Adrenal gland (tissue), 12 donors: ENCODE data around the gene FAM110D. TPM values are rescaled to one million over a fixed set of nuclear protein-coding genes. Genes with fewer than 3 reads are reported as not detected.

Experiments
- DNase-seq, 7 donors: peaks; one replicate each; pipeline ENCODE4 v3.0.0-alpha.2; 2019 to 2020
- H3K27ac ChIP-seq, 5 donors: fragments of 200-600 bp; sonication (generic) in 4 of 5; 1 replicate in 3 of 5; 2 replicates in 2 of 5; pipeline versions ENCODE4 v1.5.1 to v1.8.0; 2016 to 2020; ENCODE audit warnings: mild to moderate bottlenecking in 1 of 5
- H3K27me3 ChIP-seq: fragments of 200-600 bp; 2 replicates; pipeline ENCODE4 v1.8.0; 2021
- H3K36me3 ChIP-seq, 2 donors: fragments of 200-600 bp; replicated peaks in 1 of 2; 1 replicate in 1 of 2; 2 replicates in 1 of 2; pipeline versions ENCODE4 v1.5.1 to v1.8.0; 2018 to 2022
- H3K4me1 ChIP-seq, 2 donors: fragments of 200-600 bp; replicated peaks in 1 of 2; 1 replicate in 1 of 2; 2 replicates in 1 of 2; pipeline versions ENCODE4 v1.5.1 to v1.8.0; 2018 to 2021
- H3K4me3 ChIP-seq, 4 donors: fragments of 200-600 bp; sonication (generic) in 3 of 4; one replicate each; pipeline ENCODE4 v1.5.1; 2016 to 2018
- H3K9me3 ChIP-seq, 3 donors: fragments of 200-600 bp; sonication (generic) in 1 of 3; replicated peaks in 1 of 3; 1 replicate in 2 of 3; 2 replicates in 1 of 3; pipeline versions ENCODE4 v1.5.1 to v1.8.0; 2016 to 2021
- POLR2A ChIP-seq, 2 donors: fragments of 450-650 bp; IDR thresholded peaks; one replicate each; pipeline ENCODE4 v1.6.1; 2017; ENCODE audit warnings: antibody characterized with exemption in 2 of 2, mild to moderate bottlenecking in 2 of 2, moderate library complexity in 1 of 2
- WGBS, 4 donors: extraction: QIAGEN DNeasy Blood & Tissue Kit in 2 of 4; methylation state at CpG; one replicate each; pipeline versions ENCODE4 v1.1.5 to v1.1.7; 2013 to 2017; 5-methylcytosine and 5-hydroxymethylcytosine counted together
- intact Hi-C, 2 donors: fragments of 100-400 bp; cut with DNase I; formaldehyde crosslinking; loops; one replicate each; pipeline versions ENCODE4 v1.14.1 to v1.15.0; 2022 to 2023
- polyA plus RNA-seq, 3 donors: library from polyadenylated mRNA; stranded (reverse); fragments of 200-250 nt in 2 of 3; fragments of 350-450 nt in 1 of 3; fragmentation: Illumina TruSeq in 1 of 3; extraction: RNeasy Lipid Tissue Mini Kit (QIAGEN cat#74804) in 1 of 3; gene quantifications; one replicate each; pipeline ENCODE4 v1.2.3, GENCODE V29; 2013 to 2014
- total RNA-seq, 9 donors: library from RNA; depleted of rRNA in 4 of 9; stranded (reverse); fragments of >200 nt in 4 of 9; fragments of 120-200 nt in 1 of 9; fragmentation: NEBNext Ultra II Directional in 1 of 9; extraction: Animal tissue kit (Norgen Biotek cat#: 25700) in 1 of 9; gene quantifications; one replicate each; pipeline versions ENCODE4 v1.1.0 to v1.2.4, GENCODE V29; 2013 to 2023
- TF ChIP-seq, protein P1 (sequence below), 6 experiments: fragments of 450-650 bp in 4 of 6; fragments of 200-600 bp in 2 of 6; sonication (generic) in 1 of 6; IDR thresholded peaks; 1 replicate in 5 of 6; 2 replicates in 1 of 6; pipeline versions ENCODE4 v1.5.1 to v1.8.0; 2016 to 2021; ENCODE audit warnings: antibody characterized with exemption in 6 of 6, mild to moderate bottlenecking in 2 of 6, moderate library complexity in 1 of 6
- donor health status: healthy with polysubstance abuse.
- donor health status: Bipolar disorder and iron deficiency.
- donor health status: DM: yes; HTN: yes; CAD: no.
- donor health status: DM: no; HTN: no; CAD: no.
- donor health status: DM: no; HTN: no; CAD: no.
- donor health status: DM: yes; HTN: yes; CAD: no.

FAM110D gene
- total and polyA plus RNA-seq, 12 donors, result 0.46 to 6.2 (median 2.2) TPM

DNA sequence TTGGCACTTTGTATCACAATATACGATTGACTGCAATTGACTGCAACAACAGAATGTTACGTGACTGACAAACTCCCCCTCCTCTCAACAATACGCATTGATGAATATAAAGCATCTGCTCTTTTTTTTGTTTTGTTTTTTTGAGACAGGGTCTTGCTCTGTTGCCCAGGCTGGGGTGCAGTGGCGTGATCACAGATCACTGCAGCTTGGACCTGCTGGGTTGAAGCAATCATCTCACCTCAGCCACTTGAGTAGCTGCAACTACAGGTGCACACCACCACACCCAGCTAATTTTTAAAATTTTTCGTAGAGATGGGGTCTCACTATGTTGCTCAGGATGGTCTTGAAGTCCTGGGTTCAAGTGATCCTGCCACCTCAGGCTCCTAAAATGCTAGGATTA lies 53.8 kb downstream of the FAM110D start:
- Histone ChIP-seq H3K27ac (no peak overlapping the region), H3K4me1 (no peaks in the 10 kb centered on the region), H3K36me3 (no peaks in the 10 kb centered on the region), H3K9me3 (no peaks in the 10 kb centered on the region), H3K27me3 (no peaks in the 10 kb centered on the region), H3K4me3 (no peak overlapping the region)
- DNase-seq, result no peak
- intact Hi-C loops, result no loop called here
- TF ChIP-seq, protein P1, sequence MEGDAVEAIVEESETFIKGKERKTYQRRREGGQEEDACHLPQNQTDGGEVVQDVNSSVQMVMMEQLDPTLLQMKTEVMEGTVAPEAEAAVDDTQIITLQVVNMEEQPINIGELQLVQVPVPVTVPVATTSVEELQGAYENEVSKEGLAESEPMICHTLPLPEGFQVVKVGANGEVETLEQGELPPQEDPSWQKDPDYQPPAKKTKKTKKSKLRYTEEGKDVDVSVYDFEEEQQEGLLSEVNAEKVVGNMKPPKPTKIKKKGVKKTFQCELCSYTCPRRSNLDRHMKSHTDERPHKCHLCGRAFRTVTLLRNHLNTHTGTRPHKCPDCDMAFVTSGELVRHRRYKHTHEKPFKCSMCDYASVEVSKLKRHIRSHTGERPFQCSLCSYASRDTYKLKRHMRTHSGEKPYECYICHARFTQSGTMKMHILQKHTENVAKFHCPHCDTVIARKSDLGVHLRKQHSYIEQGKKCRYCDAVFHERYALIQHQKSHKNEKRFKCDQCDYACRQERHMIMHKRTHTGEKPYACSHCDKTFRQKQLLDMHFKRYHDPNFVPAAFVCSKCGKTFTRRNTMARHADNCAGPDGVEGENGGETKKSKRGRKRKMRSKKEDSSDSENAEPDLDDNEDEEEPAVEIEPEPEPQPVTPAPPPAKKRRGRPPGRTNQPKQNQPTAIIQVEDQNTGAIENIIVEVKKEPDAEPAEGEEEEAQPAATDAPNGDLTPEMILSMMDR (IDR thresholded peaks at IDR 0.05), result no peak
- TF ChIP-seq POLR2A (IDR thresholded peaks at IDR 0.05), result no peak
- 84 to 90% (median 88%) methylated on average over 5 of the region's 5 CpGs for WGBS, 4 donors

DNA sequence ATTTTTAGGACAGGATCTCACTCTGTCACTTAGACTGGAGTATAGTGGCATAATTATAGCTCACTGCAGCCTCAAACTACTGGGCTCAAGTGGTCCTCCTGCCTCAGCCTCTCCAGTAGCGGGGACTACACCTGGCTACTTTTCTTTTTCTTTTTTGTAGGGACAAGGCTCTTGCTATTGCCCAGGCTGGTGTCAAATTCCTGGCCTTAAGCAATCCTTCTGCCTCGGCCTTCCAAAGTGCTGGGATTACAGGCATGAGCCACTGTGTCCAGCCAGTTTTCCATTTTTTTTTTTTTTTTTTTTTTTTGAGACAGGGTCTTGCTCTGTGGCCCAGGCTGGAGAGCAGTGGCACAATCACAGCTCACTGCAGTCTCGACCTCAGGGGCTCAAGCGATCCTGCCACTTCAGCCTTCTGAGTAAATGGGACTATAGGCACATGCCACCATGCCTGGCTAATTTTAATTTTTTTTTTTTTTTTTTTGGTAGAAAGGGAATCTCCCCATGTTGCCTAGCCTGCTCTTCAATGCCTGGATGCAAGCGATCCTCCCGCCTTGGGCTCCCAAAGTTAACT lies 54.5 kb downstream of the FAM110D start:
- TF ChIP-seq, protein P1 (IDR thresholded peaks at IDR 0.05), result no peak
- TF ChIP-seq POLR2A (IDR thresholded peaks at IDR 0.05), result no peak
- 81 to 91% (median 86%) methylated on average over 6 of the region's 6 CpGs for WGBS, 4 donors
- Histone ChIP-seq H3K4me1 (no peaks in the 10 kb centered on the region), H3K9me3 (no peaks in the 10 kb centered on the region), H3K4me3 (no peak overlapping the region), H3K27me3 (no peaks in the 10 kb centered on the region), H3K36me3 (no peaks in the 10 kb centered on the region), H3K27ac (no peak overlapping the region)
- intact Hi-C loops, result no loop called here
- DNase-seq, result no peak

Other genes with a start within 250 kb of the FAM110D start
- gene PAFAH2, start 161.0 kb upstream of the FAM110D start, total RNA-seq, result 10 to 100 TPM in 8 of 9 donors, 1 to 10 TPM in 1; 6.6 to 32.8 (median 14.9) TPM
- gene PAFAH2, start 161.0 kb upstream of the FAM110D start, polyA plus RNA-seq, result 10 to 100 TPM in 1 of 3 donors, 1 to 10 TPM in 2; 8.3 to 12.3 (median 8.4) TPM
- gene EXTL1, start 137.3 kb upstream of the FAM110D start, total RNA-seq, result 1 to 10 TPM in 7 of 9 donors, under 1 TPM in 2; 0.50 to 6.5 (median 2.1) TPM
- 1 to 10 TPM in 2 of 3 donors, under 1 TPM in 1; 0.31 to 4.2 (median 1.1) TPM for gene EXTL1, start 137.3 kb upstream of the FAM110D start, polyA plus RNA-seq
- gene SLC30A2, start 113.0 kb upstream of the FAM110D start, total RNA-seq, result 1 to 10 TPM in 5 of 9 donors, under 1 TPM in 4; 0.06 to 4.8 (median 1.1) TPM
- gene SLC30A2, start 113.0 kb upstream of the FAM110D start, polyA plus RNA-seq, result under 1 TPM; 0.15 to 0.32 (median 0.27) TPM
- gene TRIM63, start 91.4 kb upstream of the FAM110D start, total RNA-seq, result 1 to 10 TPM in 1 of 9 donors, under 1 TPM in 2, not detected in 6; 0.06 to 4.6 (median 0.18) TPM
- gene TRIM63, start 91.4 kb upstream of the FAM110D start, polyA plus RNA-seq, result under 1 TPM in 2 of 3 donors, not detected in 1; 0.16 to 0.24 TPM
- gene PDIK1L, start 47.3 kb upstream of the FAM110D start, total RNA-seq, result 1 to 10 TPM; 2.3 to 9.8 (median 8.2) TPM
- 1 to 10 TPM; 1.6 to 6.6 (median 1.7) TPM for gene PDIK1L, start 47.3 kb upstream of the FAM110D start, polyA plus RNA-seq
- gene C1orf232, start 9.9 kb downstream of the FAM110D start, total RNA-seq, result not detected
- gene C1orf232, start 9.9 kb downstream of the FAM110D start, polyA plus RNA-seq, result not detected
- gene ZNF593, start 10.8 kb downstream of the FAM110D start, total RNA-seq, result 10 to 100 TPM; 17.8 to 44.7 (median 30.6) TPM
- gene ZNF593, start 10.8 kb downstream of the FAM110D start, polyA plus RNA-seq, result 100 to 1,000 TPM in 1 of 3 donors, 10 to 100 TPM in 1, 1 to 10 TPM in 1; 9.8 to 113 (median 51.0) TPM
- gene ZNF593OS, start 12.8 kb downstream of the FAM110D start, total RNA-seq, result under 1 TPM in 1 of 9 donors, not detected in 8; 0.18 TPM
- gene ZNF593OS, start 12.8 kb downstream of the FAM110D start, polyA plus RNA-seq, result under 1 TPM in 1 of 3 donors, not detected in 2; 0.88 TPM
- 1 to 10 TPM in 1 of 9 donors, under 1 TPM in 4, not detected in 4; 0.17 to 2.1 (median 0.29) TPM for gene CNKSR1, start 18.4 kb downstream of the FAM110D start, total RNA-seq
- 1 to 10 TPM in 1 of 3 donors, under 1 TPM in 2; 0.31 to 1.5 (median 0.64) TPM for gene CNKSR1, start 18.4 kb downstream of the FAM110D start, polyA plus RNA-seq
- not detected for gene CATSPER4, start 31.5 kb downstream of the FAM110D start, total RNA-seq
- not detected for gene CATSPER4, start 31.5 kb downstream of the FAM110D start, polyA plus RNA-seq
- 10 to 100 TPM in 1 of 9 donors, 1 to 10 TPM in 8; 2.6 to 16.4 (median 5.8) TPM for gene CEP85, start 75.1 kb downstream of the FAM110D start, total RNA-seq
- 1 to 10 TPM; 2.5 to 6.1 (median 3.1) TPM for gene CEP85, start 75.1 kb downstream of the FAM110D start, polyA plus RNA-seq
- 100 to 1,000 TPM in 3 of 9 donors, 10 to 100 TPM in 6; 21.0 to 123 (median 72.5) TPM for gene SH3BGRL3, start 121.0 kb downstream of the FAM110D start, total RNA-seq
- gene SH3BGRL3, start 121.0 kb downstream of the FAM110D start, polyA plus RNA-seq, result 100 to 1,000 TPM; 178 to 350 (median 321) TPM
- 10 to 100 TPM in 6 of 9 donors, 1 to 10 TPM in 3; 5.3 to 28.5 (median 13.3) TPM for gene UBXN11, start 147.6 kb downstream of the FAM110D start, total RNA-seq
- gene UBXN11, start 147.6 kb downstream of the FAM110D start, polyA plus RNA-seq, result 100 to 1,000 TPM in 1 of 3 donors, 10 to 100 TPM in 1, 1 to 10 TPM in 1; 5.9 to 154 (median 53.1) TPM
- 1 to 10 TPM in 7 of 9 donors, not detected in 2; 2.5 to 8.9 (median 4.5) TPM for gene CD52, start 158.9 kb downstream of the FAM110D start, total RNA-seq
- 100 to 1,000 TPM in 1 of 3 donors, 10 to 100 TPM in 2; 13.6 to 239 (median 14.1) TPM for gene CD52, start 158.9 kb downstream of the FAM110D start, polyA plus RNA-seq
- under 1 TPM in 1 of 9 donors, not detected in 8; 0.17 TPM for gene CRYBG2, start 195.1 kb downstream of the FAM110D start, total RNA-seq
- gene CRYBG2, start 195.1 kb downstream of the FAM110D start, polyA plus RNA-seq, result under 1 TPM in 2 of 3 donors, not detected in 1; 0.20 to 0.48 TPM
- under 1 TPM in 1 of 9 donors, not detected in 8; 0.25 TPM for gene ZNF683, start 213.7 kb downstream of the FAM110D start, total RNA-seq
- gene ZNF683, start 213.7 kb downstream of the FAM110D start, polyA plus RNA-seq, result under 1 TPM in 2 of 3 donors, not detected in 1; 0.20 to 0.24 TPM